ENCODE results near the gene FAM240A. TPM values are rescaled to one million over a fixed set of nuclear protein-coding genes. Genes with fewer than 3 reads are reported as not detected.

FAM240A gene
- total and polyA plus RNA-seq, 2 experiments from 2014 or later: 0.18 TPM; not detected in 1

GRCh38 chr3:46646700-46647099, 34.4 kb downstream of the FAM240A start:
- H3K79me2 ChIP-seq (replicated peaks; ENCODE audit: insufficient read depth): no peaks in the 10 kb centered on the region
- no peak overlapping the region for H3K4me2 ChIP-seq
- Mint-ChIP-seq H3K4me3 (no peak overlapping the region), H3K36me3 (ENCODE audit: low read depth) (no peaks in the 10 kb centered on the region; the same call in 2 of the 3 replicates), H3K9me3 (peaks cover 3% of the 10 kb centered on the region; the same call in 2 of the 3 replicates), H3K4me1 (no peaks in the 10 kb centered on the region; the same call in 2 of the 3 replicates), H3K27ac (no peak overlapping the region), H3K27me3 (ENCODE audit: insufficient read depth, low read depth, poor library complexity) (no peaks in the 10 kb centered on the region)
- ATAC-seq (no peak), DNase-seq (ENCODE audit: low spot score) (no peak)
- H4K20me1 ChIP-seq (replicated peaks; ENCODE audit: insufficient read depth): no peaks in the 10 kb centered on the region
- H3K4me1 ChIP-seq (ENCODE audit: insufficient read depth): no peaks in the 10 kb centered on the region
- TF ChIP-seq POLR2AphosphoS5 (IDR thresholded peaks at IDR 0.05; ENCODE audit: low read depth): no peak
- TF ChIP-seq JUNB (IDR thresholded peaks at IDR 0.05; ENCODE audit: unreplicated experiment): no peak
- no peak for TF ChIP-seq CREB1 (CRISPR knock-in tag; IDR thresholded peaks at IDR 0.05; ENCODE audit: low read depth)
- TF ChIP-seq ZNF462 (CRISPR knock-in tag; IDR thresholded peaks at IDR 0.05): no peak
- no peak for TF ChIP-seq ETS1 (IDR thresholded peaks at IDR 0.05)
- no peak for TF ChIP-seq REST (IDR thresholded peaks at IDR 0.05; ENCODE audit: unreplicated experiment)
- TF ChIP-seq NANOG (IDR thresholded peaks at IDR 0.05; ENCODE audit: borderline replicate concordance): no peak
- H3K27ac ChIP-seq (ENCODE audit: low read depth): no peak overlapping the region
- no peaks in the 10 kb centered on the region for H3K9me2 ChIP-seq (ENCODE audit: insufficient read depth)
- no peak overlapping the region for H3K4me3 ChIP-seq
- H3K36me3 ChIP-seq (ENCODE audit: insufficient read depth): no peaks in the 10 kb centered on the region
- H2AFZ ChIP-seq: no peak overlapping the region
- no peaks in the 10 kb centered on the region for H3F3A ChIP-seq (replicated peaks; ENCODE audit: low read depth)
- no peaks in the 10 kb centered on the region for H3K27me3 ChIP-seq (ENCODE audit: insufficient read depth)

All from GM23338 (cell line).